ENCODE data around the gene KRT28.
"Not testable (repeated sequence)": the region's sequence is repeated elsewhere in the genome, so short reads cannot be mapped to it uniquely, and the experiment has no call there.

KRT28 gene

GRCh38 chr17:40819528-40820125 is 19.9 kb upstream of the KRT28 start:
- Histone ChIP-seq H3K9me3 (ENCODE audit: control insufficient read depth in 5 of 5, low read length in 5 of 5) (no peaks in the 10 kb centered on the region), H3K36me3 (ENCODE audit: control insufficient read depth in 5 of 5, insufficient read depth in 5 of 5, low read length in 5 of 5) (peaks cover 0 to 16% (median 7%) of the 10 kb centered on the region in 5 donors), H3K27ac (ENCODE audit: low read depth, low read length) (peak overlapping the region; percentile 91), H3K9ac (ENCODE audit: low read length in 5 of 5) (peak overlapping the region; percentile 25 to 84 (median 76)), H3K27me3 (ENCODE audit: control insufficient read depth in 5 of 5, insufficient read depth in 4 of 5, low read length in 5 of 5) (no peaks in the 10 kb centered on the region), H3K4me1 (ENCODE audit: control insufficient read depth in 5 of 5, insufficient read depth in 5 of 5, low read length in 5 of 5) (peaks cover 3 to 25% (median 18%) of the 10 kb centered on the region in 5 donors), H3K4me3 (ENCODE audit: low read depth in 1 of 5, low read length in 5 of 5) (peak overlapping the region; percentile 58 to 84 (median 75))

DNA sequence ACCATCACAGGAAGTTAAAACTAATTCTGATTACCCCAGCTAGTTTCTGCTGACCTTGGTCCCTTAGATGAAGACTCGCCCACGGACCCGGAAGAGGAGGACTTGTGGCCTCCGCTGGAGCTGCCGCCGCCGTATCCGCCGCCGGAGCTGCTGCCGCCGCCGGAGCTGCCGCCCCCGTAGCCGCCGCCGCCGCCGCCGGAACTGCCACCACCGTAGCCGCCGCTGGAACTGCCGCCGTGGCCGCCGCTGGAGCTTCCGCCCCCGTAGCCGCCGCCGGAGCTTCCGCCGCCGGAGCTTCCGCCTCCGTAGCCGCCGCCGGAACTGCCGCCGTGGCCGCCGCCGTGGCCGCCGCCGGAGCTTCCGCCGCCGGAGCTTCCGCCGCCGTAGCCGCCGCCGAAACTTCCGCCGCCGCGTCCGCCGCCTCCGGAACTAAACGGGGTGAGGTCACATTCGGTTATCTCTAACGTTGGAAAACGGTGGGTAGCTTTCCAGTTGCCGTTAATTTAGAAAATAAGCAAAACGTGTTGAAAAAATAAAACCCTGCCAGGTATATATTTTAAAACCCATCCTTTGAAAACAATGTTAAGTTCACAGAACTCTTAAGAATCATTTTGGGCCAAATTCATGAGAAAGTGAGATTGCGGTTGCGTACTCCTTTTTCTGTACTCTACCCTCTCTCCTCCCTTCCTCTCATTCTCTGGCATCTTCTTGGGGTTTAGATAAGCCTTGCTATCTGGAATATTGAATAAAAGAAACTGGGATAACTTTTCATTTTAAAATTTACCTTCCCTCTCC is 19.2 kb upstream of the KRT28 start:
- Histone ChIP-seq H3K9me3 (ENCODE audit: control insufficient read depth in 5 of 5, low read length in 5 of 5) (no peaks in the 10 kb centered on the region), H3K4me3 (ENCODE audit: low read depth in 1 of 5, low read length in 5 of 5) (peak overlapping the region; percentile 64 to 84 (median 77)), H3K9ac (ENCODE audit: low read length in 5 of 5) (peak overlapping the region; percentile 45 to 84 (median 81)), H3K4me1 (ENCODE audit: control insufficient read depth in 5 of 5, insufficient read depth in 5 of 5, low read length in 5 of 5) (peaks cover 3 to 25% (median 18%) of the 10 kb centered on the region in 5 donors), H3K27me3 (ENCODE audit: control insufficient read depth in 5 of 5, insufficient read depth in 4 of 5, low read length in 5 of 5) (no peaks in the 10 kb centered on the region), H3K36me3 (ENCODE audit: control insufficient read depth in 5 of 5, insufficient read depth in 5 of 5, low read length in 5 of 5) (peaks cover 0 to 16% (median 7%) of the 10 kb centered on the region in 5 donors), H3K27ac (ENCODE audit: low read depth, low read length) (peak overlapping the region; percentile 91)

- Histone ChIP-seq H3K27me3 (ENCODE audit: control insufficient read depth in 5 of 5, insufficient read depth in 4 of 5, low read length in 5 of 5) (no peaks in the 10 kb centered on the region), H3K36me3 (ENCODE audit: control insufficient read depth in 5 of 5, insufficient read depth in 5 of 5, low read length in 5 of 5) (peaks cover 0 to 16% (median 7%) of the 10 kb centered on the region in 5 donors), H3K27ac (ENCODE audit: low read depth, low read length) (peak overlapping the region; percentile 73), H3K9ac (ENCODE audit: low read length in 5 of 5) (peak overlapping the region in 4 of 5 donors; percentile 45 to 82 (median 73)), H3K9me3 (ENCODE audit: control insufficient read depth in 5 of 5, low read length in 5 of 5) (no peaks in the 10 kb centered on the region), H3K4me1 (ENCODE audit: control insufficient read depth in 5 of 5, insufficient read depth in 5 of 5, low read length in 5 of 5) (peaks cover 3 to 25% (median 18%) of the 10 kb centered on the region in 5 donors), H3K4me3 (ENCODE audit: low read depth in 1 of 5, low read length in 5 of 5) (peak overlapping the region; percentile 64 to 82 (median 75))
Measured at GRCh38 chr17:40818343-40818732, 18.6 kb upstream of the KRT28 start.

- Histone ChIP-seq H3K9me3 (ENCODE audit: control insufficient read depth in 5 of 5, low read length in 5 of 5) (no peaks in the 10 kb centered on the region), H3K4me3 (ENCODE audit: low read depth in 1 of 5, low read length in 5 of 5) (no peak overlapping the region), H3K27ac (ENCODE audit: low read depth, low read length) (no peak overlapping the region), H3K27me3 (ENCODE audit: control insufficient read depth in 5 of 5, insufficient read depth in 4 of 5, low read length in 5 of 5) (peaks cover 0 to under 1% (median 0%) of the 10 kb centered on the region in 5 donors), H3K9ac (ENCODE audit: low read length in 5 of 5) (no peak overlapping the region), H3K36me3 (ENCODE audit: control insufficient read depth in 5 of 5, insufficient read depth in 5 of 5, low read length in 5 of 5) (peaks cover 0 to 13% (median 7%) of the 10 kb centered on the region in 5 donors), H3K4me1 (ENCODE audit: control insufficient read depth in 5 of 5, insufficient read depth in 5 of 5, low read length in 5 of 5) (peaks cover 3 to 25% (median 18%) of the 10 kb centered on the region in 5 donors)
Measured at GRCh38 chr17:40817103-40817682, 17.4 kb upstream of the KRT28 start.

DNA sequence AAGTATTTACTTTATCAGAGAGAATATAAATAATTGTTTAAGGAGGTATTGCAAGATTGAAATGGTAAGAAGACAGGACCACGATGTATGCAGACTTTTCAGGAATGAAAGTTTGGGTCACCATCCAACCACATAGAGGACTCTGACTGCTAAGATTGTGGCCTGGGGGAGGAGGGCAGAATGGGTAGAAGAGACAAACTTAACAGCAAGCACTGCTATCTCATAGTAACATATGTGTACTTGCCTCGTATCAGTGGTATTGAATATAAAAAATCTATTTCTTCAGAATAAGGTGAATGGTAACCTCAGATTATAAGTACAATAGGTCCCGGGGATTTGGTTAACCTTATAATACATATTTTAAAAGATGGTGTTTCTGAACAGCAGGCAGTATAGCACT is 16.8 kb upstream of the KRT28 start:
- H3K9ac ChIP-seq (ENCODE audit: low read length in 5 of 5): no peak overlapping the region
- peaks cover 3 to 25% (median 18%) of the 10 kb centered on the region in 5 donors for H3K4me1 ChIP-seq (ENCODE audit: control insufficient read depth in 5 of 5, insufficient read depth in 5 of 5, low read length in 5 of 5)
- peaks cover 0 to 3% (median 0%) of the 10 kb centered on the region in 5 donors for H3K27me3 ChIP-seq (ENCODE audit: control insufficient read depth in 5 of 5, insufficient read depth in 4 of 5, low read length in 5 of 5)
- H3K4me3 ChIP-seq (ENCODE audit: low read depth in 1 of 5, low read length in 5 of 5): no peak overlapping the region
- no peaks in the 10 kb centered on the region for H3K9me3 ChIP-seq (ENCODE audit: control insufficient read depth in 5 of 5, low read length in 5 of 5)
- H3K36me3 ChIP-seq (ENCODE audit: control insufficient read depth in 5 of 5, insufficient read depth in 5 of 5, low read length in 5 of 5): peaks cover 0 to 11% (median 7%) of the 10 kb centered on the region in 5 donors
- no peak overlapping the region for H3K27ac ChIP-seq (ENCODE audit: low read depth, low read length)

DNA sequence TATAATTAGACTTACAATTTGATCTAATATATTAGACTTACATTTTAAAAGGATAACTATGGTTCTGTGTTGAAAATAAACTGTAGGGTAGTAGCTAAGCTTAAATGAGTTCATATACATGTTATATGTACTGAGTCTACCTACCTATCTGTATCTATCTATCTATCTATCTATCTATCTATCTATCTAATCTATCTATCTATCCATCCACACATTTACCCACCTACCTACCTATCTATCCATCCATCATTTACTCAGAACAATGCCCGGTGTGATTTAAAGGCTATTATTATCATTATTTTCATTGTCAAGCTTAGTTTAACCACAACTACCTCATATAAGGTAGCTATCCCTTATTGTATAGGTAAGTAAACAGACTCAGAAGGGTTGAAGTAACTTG is 15.6 kb upstream of the KRT28 start:
- Histone ChIP-seq H3K4me3 (ENCODE audit: low read depth in 1 of 5, low read length in 5 of 5) (no peak overlapping the region), H3K36me3 (ENCODE audit: control insufficient read depth in 5 of 5, insufficient read depth in 5 of 5, low read length in 5 of 5) (peaks cover 0 to 11% (median 7%) of the 10 kb centered on the region in 5 donors), H3K27me3 (ENCODE audit: control insufficient read depth in 5 of 5, insufficient read depth in 4 of 5, low read length in 5 of 5) (peaks cover 0 to 6% (median 0%) of the 10 kb centered on the region in 5 donors), H3K4me1 (ENCODE audit: control insufficient read depth in 5 of 5, insufficient read depth in 5 of 5, low read length in 5 of 5) (peaks cover 3 to 21% (median 18%) of the 10 kb centered on the region in 5 donors), H3K27ac (ENCODE audit: low read depth, low read length) (no peak overlapping the region), H3K9ac (ENCODE audit: low read length in 5 of 5) (no peak overlapping the region), H3K9me3 (ENCODE audit: control insufficient read depth in 5 of 5, low read length in 5 of 5) (no peaks in the 10 kb centered on the region)

- H3K4me3 ChIP-seq (ENCODE audit: low read depth in 1 of 5, low read length in 5 of 5); H3K9ac ChIP-seq (ENCODE audit: low read length in 5 of 5); H3K27me3 ChIP-seq (ENCODE audit: control insufficient read depth in 5 of 5, insufficient read depth in 4 of 5, low read length in 5 of 5); H3K27ac ChIP-seq (ENCODE audit: low read depth, low read length); H3K9me3 ChIP-seq (ENCODE audit: control insufficient read depth in 5 of 5, low read length in 5 of 5): not testable (repeated sequence)
- Histone ChIP-seq H3K4me1 (ENCODE audit: control insufficient read depth in 5 of 5, insufficient read depth in 5 of 5, low read length in 5 of 5) (peaks cover 3 to 20% (median 12%) of the 10 kb centered on the region in 5 donors), H3K36me3 (ENCODE audit: control insufficient read depth in 5 of 5, insufficient read depth in 5 of 5, low read length in 5 of 5) (peaks cover 0 to 11% (median 7%) of the 10 kb centered on the region in 5 donors)
Measured at GRCh38 chr17:40814657-40815056, 14.9 kb upstream of the KRT28 start.

DNA sequence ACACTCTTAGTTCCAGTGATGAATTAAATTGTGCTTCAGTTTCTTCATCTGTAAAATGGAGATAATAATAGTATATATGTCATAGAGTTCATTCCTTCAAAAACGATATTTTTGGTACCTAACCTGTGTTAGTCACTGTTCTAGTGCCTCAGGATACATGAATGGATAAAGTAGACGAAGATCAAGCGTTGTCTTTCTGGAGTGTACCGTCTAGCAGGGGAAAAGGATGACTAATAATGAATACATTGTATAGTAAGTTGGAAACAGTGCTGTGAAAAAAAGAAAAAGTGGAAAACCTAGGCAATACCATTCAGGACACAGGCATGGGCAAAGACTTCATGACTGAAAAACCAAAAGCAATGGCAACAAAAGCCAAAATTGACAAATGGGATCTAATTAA is 14.0 kb upstream of the KRT28 start:
- H3K27ac ChIP-seq (ENCODE audit: low read depth, low read length): no peak overlapping the region

GRCh38 chr17:40812639-40813038 is 12.9 kb upstream of the KRT28 start:
- peaks cover 0 to 6% (median 0%) of the 10 kb centered on the region in 5 donors for H3K27me3 ChIP-seq (ENCODE audit: control insufficient read depth in 5 of 5, insufficient read depth in 4 of 5, low read length in 5 of 5)
- H3K36me3 ChIP-seq (ENCODE audit: control insufficient read depth in 5 of 5, insufficient read depth in 5 of 5, low read length in 5 of 5): peaks cover 0 to 11% (median 7%) of the 10 kb centered on the region in 5 donors
- no peak overlapping the region for H3K27ac ChIP-seq (ENCODE audit: low read depth, low read length)
- no peak overlapping the region for H3K4me3 ChIP-seq (ENCODE audit: low read depth in 1 of 5, low read length in 5 of 5)
- H3K9ac ChIP-seq (ENCODE audit: low read length in 5 of 5): no peak overlapping the region
- H3K9me3 ChIP-seq (ENCODE audit: control insufficient read depth in 5 of 5, low read length in 5 of 5): no peaks in the 10 kb centered on the region
- peaks cover 0 to 23% (median 0%) of the 10 kb centered on the region in 5 donors for H3K4me1 ChIP-seq (ENCODE audit: control insufficient read depth in 5 of 5, insufficient read depth in 5 of 5, low read length in 5 of 5)

More for the DNA sequence above, 14.0 kb upstream of the KRT28 start:
- Histone ChIP-seq H3K27me3 (ENCODE audit: control insufficient read depth in 5 of 5, insufficient read depth in 4 of 5, low read length in 5 of 5) (peaks cover 0 to 6% (median 0%) of the 10 kb centered on the region in 5 donors), H3K36me3 (ENCODE audit: control insufficient read depth in 5 of 5, insufficient read depth in 5 of 5, low read length in 5 of 5) (peaks cover 0 to 11% (median 7%) of the 10 kb centered on the region in 5 donors), H3K9me3 (ENCODE audit: control insufficient read depth in 5 of 5, low read length in 5 of 5) (no peaks in the 10 kb centered on the region), H3K9ac (ENCODE audit: low read length in 5 of 5) (no peak overlapping the region), H3K4me3 (ENCODE audit: low read depth in 1 of 5, low read length in 5 of 5) (no peak overlapping the region), H3K4me1 (ENCODE audit: control insufficient read depth in 5 of 5, insufficient read depth in 5 of 5, low read length in 5 of 5) (peaks cover 0 to 26% (median 8%) of the 10 kb centered on the region in 5 donors)

All from subcutaneous abdominal adipose tissue (tissue), 5 donors.